ENCODE data around the gene HIRIP3.
"Not testable (repeated sequence)": the region's sequence is repeated elsewhere in the genome, so short reads cannot be mapped to it uniquely, and the experiment has no call there.

The HIRIP3 gene

DNA sequence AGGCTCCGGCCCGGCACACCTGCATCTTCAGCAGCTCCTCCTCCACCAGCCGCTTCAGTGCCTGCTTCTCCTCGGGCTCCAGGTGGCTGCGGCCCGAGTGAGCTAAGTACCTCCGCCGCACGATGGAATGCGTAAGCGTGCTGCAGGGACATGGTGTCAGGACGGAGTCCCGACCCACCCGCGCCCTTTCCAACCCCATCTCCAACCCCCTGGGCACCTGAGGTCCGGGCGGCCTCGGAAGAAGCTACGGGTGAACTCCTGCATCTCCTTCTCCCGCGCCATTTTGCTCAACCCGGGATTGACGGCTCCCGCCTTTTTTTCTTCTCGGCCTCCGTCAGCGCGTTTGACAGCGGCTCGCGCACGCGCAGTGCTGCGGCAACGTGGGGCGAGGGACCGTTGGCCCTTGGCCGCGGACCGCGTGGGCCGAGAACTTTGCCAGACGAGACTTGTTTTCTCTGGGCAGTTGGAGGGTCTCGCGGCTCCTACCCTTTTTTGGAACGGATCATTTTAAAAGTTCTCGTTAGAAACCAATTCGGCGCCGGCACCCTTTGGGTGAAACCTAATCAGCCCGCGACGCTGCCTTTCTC is at the start of gene HIRIP3:
Gene HIRIP3, minus strand, starts transcription at position 294 of the 587 bp plus-strand sequence. Its CDS starts 12 bp downstream, at position 282.
- FAIRE-seq = no peak

DNA sequence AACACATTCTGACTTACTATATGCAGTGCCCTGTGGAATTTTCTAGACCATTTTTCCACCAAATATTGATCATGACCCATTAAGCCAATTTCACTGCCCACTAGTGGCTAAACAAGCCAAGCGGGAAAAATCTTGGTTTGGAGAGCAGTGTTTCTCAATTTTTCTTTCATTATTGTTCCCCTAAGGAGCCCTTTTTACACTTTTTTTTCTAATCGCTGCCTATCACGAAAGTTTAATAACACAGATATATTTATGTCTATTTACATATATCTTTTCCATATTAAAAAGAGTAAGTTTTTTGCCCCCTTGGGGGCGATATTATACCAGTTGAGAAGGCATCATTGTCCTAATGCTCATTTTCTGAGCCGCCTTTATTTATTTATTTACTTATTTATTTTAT is 46.4 kb upstream of the HIRIP3 start:
- peak; percentile 90 for FAIRE-seq

DNA sequence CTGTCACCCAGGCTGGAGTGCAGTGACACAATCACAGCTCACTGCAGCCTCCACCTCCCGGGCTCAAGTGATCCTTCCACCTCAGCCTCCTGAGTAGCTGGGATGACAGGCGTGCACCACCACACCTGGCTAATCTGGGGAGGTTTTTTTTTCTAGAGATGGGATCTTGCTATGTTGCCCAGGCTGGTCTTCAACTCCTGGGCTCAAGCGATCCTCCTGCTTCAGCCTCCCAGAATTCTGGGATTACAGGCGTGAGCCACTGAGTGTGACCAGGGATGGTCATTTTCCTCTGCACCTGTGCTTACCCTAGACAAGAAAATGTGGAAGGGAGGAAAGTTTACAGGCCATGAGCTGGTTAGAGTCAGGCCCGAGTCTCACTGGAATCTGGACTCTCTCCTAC is 45.3 kb upstream of the HIRIP3 start:
- not testable (repeated sequence) for FAIRE-seq

- FAIRE-seq = no peak
Measured at GRCh38 chr16:30040221-30040620, 44.8 kb upstream of the HIRIP3 start.

GRCh38 chr16:30033270-30033669 is 37.9 kb upstream of the HIRIP3 start:
- no peak for FAIRE-seq

GRCh38 chr16:30032083-30032819 is 36.8 kb upstream of the HIRIP3 start:
- peak; percentile 79 for FAIRE-seq

GRCh38 chr16:30031477-30031918 is 36.1 kb upstream of the HIRIP3 start:
- FAIRE-seq = no peak

DNA sequence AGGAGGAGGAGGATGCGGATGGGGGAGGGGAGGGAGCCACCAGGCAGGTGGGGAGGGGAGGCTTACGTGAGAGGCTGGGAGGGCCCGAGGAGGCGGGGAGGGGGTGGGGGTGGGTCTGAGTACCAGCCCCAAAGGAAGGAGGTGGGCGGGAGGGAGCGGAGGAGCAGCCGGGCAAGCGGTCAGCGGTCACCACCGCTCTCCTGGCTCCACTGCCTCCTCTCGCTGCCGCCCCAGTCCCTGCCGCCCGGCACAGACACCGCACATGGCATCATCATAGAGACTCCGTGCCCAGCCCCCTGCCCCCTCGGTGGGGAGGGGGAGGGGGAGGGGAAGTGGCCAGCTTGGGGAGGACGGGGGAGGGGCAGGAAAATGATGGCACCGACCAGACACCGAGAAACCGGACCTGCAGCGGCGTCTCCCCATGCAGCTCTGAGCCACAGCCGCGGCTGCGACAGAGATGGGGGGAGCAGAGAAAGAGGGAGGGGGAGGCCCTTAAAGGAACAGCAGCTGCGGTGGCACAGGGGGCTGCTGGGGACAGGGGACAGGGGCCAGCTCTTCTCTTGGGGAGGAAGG is 35.5 kb upstream of the HIRIP3 start, which contains the start of gene TLCD3B:
Gene TLCD3B, minus strand, starts transcription at position 431 of the 573 bp plus-strand sequence. CDS start 744 bp downstream, outside the sequence.
- no peak for FAIRE-seq

GRCh38 chr16:30030011-30030685 is 34.7 kb upstream of the HIRIP3 start:
- FAIRE-seq = no peak

GRCh38 chr16:30028438-30029076 is 33.1 kb upstream of the HIRIP3 start:
- FAIRE-seq = no peak

GRCh38 chr16:30027588-30028437 is 32.4 kb upstream of the HIRIP3 start:
- FAIRE-seq = no peak

DNA sequence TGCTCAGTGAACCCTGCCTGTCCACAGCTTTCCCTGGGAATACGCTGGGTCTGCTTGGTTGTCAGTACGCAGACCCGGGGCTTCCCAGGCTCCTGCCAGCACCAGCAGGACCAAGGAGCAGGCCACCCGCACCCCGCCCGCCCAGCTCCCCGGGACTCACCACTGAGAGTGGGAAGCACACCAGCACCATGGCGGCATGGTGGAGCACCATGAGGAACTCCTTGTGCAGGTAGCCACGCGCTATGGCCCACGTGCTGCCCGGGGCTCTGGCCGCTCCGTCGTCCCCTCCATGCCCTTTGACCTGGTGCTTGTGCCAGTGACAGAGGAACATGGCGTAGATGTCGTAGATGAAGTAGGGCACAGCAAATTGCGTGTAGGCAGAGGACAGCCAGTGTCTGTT is 31.0 kb upstream of the HIRIP3 start:
- no peak for FAIRE-seq

DNA sequence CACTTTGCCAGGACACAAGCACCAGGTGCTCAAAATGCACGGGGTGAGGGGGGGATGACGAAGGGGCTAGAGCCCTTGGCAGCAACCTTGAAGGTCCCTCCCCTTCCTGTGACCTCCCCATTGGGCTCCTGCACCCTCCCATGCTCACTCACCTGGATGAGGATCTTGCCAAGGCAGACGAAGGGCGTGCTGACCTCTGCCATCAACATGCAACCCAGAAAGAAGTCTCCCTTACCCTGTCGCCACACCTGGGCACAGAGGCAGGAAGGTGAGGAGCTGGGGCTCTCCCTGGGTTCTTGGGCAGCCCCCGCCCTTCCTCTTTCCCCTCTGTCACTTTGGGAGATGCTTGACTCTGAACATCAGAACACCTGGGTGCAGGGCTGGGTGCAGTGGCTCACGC is 30.2 kb upstream of the HIRIP3 start:
- no peak for FAIRE-seq

DNA sequence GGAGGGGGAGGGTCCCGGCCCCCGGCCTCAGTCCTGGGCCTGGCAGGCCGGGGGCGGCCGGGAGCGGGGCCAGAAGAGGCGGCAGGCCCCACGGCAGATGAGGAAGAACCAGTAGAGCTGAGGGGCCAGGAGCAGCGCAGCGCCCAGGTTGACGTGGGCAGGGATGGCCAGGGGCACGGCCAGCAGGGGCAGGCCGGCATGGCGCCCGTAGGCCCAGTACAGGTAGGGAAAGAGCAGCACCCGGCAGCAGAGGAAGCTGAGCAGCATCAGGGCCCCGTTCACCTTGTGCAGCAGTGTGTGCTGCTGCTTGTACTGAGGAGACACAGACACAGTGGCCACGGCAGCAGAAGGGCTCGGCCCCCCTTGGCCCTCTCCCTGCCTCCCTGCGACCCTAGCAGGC is 29.7 kb upstream of the HIRIP3 start:
- no peak for FAIRE-seq

DNA sequence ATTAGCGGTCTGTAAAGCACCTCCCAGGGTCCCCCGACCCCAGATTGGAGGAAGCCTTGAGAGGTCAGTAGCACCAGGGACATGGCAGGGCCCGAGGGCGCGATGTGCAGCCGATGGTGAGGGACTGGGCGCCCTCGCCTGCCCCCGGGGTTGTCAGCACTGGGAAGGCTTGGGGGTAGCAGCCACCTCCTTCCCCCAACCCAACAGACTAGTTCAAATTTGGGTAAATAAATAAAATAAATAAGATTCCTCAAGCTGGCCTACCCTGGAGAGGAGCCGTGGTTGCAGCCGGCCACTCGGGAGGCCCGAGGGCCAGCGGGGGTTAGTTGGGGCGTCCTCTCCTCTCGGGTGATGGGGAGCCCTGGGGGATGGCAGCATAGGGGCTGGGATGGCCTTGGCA is 29.0 kb upstream of the HIRIP3 start:
- no peak for FAIRE-seq

DNA sequence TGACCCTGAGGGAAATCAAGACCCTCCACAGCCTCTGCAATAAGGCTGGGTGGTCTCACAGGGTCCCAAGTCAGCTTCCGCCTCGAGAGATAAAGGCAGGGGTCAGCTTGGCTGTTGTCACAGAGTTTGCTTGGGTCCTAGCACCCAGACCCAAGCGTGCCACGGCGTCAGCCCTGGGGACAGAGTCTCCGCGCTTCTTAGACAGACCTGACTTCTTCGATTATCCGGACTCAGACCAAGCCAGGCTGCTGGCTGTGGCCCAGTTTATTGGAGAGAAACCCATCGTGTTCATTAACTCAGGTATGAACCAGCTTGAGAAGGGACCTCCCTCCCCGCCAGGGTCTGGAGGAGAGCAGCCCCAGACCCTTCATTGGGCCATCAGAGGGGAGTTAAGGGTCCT is 28.2 kb upstream of the HIRIP3 start:
- no peak for FAIRE-seq

DNA sequence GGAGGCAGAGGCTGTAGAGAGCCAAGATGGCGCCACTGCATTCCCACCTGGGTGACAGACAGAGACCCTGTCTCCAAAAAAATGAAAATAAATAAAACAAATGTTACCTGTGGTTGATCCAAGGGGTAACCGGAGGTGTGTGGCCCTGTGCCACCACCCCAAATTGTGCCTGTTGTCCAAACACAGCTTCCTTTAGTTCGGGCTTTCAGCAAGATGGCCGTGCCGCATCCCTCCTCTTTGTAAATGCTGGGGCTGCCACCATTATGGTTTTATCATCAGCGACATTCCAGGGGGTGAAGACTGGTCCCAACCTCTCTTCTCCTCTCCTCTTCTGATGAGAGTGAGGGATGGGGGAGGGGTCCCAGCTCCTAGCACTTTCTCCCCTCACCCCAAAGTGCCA is 27.5 kb upstream of the HIRIP3 start, which contains the start of gene C16orf92:
Gene C16orf92, plus strand, starts transcription at position 312 of the 400 bp plus-strand sequence. CDS start 143 bp downstream, outside the sequence.
- no peak for FAIRE-seq

DNA sequence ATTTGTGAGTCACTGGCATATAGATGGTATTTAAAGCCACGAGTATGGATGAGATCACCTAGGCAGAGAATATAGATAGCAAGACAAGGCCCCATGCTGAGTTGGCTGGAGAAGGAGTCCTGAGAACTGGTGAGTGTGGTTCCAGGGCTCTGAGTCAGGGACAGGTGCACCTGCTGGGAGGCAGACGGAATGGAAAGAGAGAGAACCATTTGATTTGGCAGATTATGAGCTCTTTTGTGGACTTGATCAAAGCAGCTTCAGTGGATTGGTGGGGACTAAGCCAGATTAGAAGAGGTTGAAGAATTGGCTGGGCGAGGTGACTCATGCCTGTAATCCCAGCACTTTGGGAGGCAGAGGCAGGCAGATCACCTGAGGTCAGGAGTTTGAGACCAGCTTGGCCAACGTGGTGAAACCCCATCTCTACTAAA is 23.3 kb upstream of the HIRIP3 start:
- FAIRE-seq = no peak

- not testable (repeated sequence) for FAIRE-seq
Measured at GRCh38 chr16:30017937-30018336, 22.5 kb upstream of the HIRIP3 start.

DNA sequence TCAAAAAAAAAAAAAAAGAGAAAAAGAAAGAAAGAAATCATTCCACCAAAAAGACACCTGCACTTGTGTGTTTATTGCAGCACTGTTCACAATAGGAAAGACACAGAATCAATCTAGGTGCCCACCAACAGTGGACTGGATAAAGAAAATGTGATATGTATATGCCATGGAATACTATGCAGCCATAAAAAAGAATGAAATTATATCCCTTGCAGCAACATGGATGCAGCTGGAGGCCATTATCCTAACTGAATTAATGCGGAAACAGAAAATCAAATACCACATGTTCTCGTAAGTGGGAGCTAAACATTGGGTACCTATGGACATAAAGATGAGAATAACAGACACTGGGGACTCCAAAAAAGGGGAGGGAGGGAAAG is 21.9 kb upstream of the HIRIP3 start:
- no peak for FAIRE-seq

- FAIRE-seq = no peak
Measured at GRCh38 chr16:30016555-30017276, 21.3 kb upstream of the HIRIP3 start.

Measured in G401.6 (cell line).